Fibroblast of skin of left biceps (primary cell): Measurements from ENCODE around the gene PDPN.
A peak's percentile ranks its signal among the peaks of the same experiment; 100 is the strongest.

Source experiments
- DNase-seq, 2 experiments: peaks; one replicate each; pipeline ENCODE4 v3.0.0-alpha.2; 2013; ENCODE audit warnings: low read depth in 2 of 2

The PDPN gene

DNA sequence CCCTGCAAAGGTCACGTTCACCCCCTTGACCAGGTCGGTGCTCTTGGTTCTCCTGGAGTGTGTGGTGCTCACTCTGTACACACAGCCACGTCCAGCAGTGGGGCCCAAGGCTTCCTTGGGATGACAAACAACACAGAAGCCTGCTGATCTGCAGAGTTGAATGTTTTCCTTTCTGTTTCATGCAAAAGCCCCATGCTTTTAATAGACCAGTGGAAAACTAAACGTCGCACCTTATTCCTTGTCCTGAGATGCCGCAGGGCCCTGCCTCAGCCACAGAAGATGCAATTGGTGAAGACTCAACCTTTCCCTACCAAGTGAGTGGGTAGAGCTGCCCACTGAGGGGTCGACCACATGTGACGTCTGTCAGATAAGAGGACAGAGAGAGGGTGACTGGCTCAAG lies 5.8 kb upstream of the PDPN start:
- DNase-seq = no peak

DNA sequence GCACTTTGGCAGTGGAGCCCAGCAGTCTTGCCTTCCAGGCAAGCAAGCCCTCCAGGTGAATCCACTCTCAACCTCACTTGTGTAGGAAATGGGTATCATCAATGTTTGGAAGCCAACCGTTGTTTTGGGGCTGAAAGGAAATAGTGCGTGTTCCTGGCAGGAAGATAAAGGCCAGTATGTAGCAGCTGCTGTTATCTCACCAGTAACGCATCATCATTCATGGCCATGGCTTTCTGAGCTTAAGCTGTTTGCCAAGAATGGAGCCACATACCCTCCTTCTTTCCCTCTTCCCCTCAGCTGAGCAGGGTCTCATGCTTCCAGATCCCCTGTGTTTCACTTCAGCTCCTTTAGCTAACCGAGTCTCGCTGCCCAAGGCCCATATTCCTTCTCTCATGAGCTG lies 2.2 kb upstream of the PDPN start:
- no peak for DNase-seq

DNA sequence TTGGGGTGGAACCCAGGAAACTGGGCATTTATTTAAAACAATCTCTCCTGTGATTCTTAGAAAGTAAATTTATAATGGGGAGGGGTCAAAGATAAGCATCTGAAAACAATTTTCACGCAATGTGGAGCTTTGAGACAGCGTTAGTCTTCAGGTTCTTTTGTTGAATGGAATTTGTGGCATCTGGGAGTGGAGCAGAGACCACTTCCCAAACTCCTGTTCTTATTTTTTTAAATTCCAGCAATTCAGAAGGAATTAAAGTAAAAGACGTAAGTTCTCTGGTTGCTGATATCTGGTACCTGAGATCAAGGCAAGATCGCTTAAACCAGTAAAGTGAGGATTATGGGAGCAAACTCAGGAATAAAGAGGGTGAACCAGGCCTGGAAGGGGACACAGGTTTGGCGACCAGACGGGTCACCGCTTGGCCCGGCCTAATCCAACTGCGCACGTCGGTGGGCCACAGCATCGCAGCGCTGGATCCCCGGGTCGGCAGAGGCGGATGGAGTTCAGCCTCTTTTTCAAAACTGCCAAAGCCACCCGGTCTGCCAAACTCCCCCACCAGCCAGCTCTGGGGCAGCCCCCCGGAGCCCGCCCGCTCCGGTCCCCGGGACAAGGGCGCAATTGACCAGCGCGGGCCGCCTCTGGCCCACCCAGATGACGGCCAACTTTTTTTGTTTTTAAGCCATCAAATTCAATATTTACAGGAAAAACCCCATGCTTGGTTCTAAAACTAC lies 754 bp upstream of the PDPN start:
- no peak for DNase-seq

DNA sequence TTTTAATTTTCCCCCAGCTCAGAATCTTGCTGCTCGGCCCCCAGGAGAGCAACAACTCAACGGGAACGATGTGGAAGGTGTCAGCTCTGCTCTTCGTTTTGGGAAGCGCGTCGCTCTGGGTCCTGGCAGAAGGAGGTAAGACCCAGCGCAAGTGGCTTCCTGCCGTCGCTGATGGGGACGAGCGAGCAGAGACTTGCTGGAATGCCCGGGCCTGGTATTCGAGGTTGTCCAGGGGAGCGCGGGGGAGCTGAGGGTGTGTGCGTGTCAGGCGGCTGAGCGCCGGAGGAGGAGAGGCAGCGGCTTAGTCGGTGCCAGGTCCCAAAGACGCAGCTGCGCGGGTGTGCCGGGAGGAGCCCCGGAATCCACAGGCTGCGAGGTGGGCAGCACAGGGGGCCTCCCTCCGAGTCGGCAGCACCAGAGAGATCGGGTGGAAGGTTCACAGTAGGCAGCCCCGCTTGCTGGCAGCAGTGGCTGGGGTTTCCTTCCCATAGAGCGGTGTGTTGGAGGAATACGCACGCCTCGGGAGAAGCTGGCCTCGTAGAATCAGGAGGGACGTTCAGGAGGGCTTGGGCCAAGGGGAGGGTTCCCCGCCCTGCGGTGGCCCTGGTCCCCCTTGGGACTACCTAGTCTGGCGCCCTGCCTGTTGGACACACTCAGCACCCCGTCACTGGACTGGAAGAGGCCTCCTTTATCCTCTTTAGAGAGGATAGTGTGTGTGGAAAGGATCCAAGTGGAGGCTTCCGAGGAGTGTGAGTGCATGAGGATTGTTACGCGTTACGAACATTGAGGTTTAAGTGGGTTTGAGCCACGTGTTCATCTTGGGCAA lies 547 bp downstream of the PDPN start:
- no peak for DNase-seq

DNA sequence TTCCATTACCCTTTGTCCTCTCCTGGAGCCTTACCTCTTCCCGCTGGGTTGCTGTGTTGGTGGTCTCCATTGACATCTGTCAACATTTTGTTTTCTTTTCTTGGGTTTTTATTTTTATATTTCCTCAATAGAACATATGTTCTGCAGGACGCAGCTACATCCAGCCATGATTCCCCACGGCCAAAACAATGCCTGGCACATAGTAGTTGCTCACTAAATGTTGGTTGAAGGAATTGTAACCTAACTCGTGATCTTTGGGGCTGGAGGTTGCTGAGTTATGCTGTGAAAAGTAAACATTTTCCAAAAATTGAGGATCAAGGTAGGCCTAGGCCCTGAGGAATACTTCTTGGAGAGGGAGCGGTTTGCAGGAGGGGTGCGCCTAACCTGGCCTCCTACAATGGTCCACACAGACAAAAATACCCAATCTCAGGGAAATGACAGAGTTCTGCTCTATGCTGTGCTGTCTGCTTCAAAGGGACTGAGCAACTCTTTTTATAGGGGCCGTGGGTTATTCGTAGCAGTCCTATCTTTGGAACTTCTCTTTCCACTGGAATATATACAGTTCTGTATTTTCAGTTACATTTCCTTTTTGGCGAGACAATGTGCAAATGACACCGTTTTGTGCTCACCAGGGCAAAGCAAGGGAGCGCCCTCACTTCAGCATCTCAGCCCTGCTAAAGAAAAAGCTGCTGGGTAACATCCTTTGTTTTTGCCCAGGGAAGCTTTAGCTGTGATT lies 1.4 kb downstream of the PDPN start:
- DNase-seq = no peak

DNA sequence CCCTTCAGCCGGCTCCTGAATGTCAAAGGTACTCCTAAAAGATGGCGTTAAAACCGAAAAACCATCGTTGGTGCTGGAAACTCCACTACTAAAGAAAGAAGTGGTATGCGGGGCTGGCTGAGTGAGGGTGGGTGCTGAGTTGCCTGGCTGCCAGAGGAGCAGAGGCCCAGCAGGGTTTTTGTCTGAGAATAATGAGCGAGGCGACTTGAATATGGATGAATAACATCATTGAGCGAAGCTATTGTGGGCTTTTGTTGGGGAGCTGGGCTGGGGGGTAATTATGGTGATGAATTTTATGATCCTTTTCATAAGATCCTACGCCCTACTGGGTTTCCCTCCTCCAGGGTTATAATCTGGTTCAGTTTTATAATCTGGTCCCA lies 2.0 kb downstream of the PDPN start:
- no peak for DNase-seq

DNA sequence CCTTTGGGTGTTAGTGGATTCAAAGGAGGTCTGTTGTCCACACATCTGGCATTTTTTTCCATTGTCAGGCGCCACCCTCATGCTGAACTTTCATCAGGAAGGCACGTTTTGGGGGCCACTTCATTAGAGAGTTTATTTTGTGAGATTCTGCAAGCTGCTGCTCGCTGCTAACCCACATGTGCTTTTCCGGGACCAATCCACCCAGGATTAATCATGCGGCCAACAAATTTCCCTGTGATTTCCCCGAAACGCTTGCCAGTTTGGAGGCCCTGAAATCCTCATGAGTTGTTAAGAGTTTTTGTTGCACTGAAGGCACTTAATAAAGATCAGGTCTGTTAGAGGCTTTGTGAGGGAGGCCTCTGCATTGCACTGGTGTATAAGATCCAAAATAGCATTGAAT lies 2.4 kb downstream of the PDPN start:
- DNase-seq = no peak

DNA sequence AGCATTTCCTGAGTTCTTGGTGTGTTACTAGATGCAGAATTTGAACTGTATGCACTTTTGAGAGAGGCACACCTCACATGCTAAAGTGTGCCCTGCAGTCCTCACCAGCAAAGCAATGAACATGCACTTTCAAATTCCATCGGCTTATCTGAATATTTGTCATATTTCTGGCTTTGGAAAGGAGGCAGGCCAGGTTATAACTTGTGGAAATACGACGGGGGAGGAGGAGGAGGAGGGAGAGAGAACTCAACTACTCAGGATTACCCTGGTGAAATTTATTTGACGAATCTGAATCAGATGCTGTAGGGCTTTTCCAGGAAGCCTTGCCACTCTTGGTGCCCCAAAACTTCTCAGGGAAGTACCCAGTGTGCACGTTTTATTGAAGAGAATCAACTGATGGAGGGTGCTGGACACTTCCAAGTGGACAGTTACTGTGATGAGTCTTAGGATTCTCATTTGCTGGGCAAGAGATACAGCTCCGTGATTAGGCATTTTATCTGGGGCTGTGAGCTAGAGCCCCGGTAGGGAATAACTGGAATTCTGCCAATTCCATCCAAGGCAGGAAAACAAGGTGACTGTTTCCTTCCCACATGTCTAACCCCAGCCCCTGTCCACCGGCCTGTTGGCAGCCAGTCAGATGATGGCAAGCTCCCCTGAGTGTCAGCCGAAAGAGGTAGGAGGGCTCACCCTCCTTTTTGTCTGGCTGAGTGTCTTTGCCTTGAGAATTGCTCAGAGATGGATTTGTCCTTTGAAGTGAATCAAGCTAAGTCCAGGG lies 3.8 kb downstream of the PDPN start:
- DNase-seq = no peak

DNA sequence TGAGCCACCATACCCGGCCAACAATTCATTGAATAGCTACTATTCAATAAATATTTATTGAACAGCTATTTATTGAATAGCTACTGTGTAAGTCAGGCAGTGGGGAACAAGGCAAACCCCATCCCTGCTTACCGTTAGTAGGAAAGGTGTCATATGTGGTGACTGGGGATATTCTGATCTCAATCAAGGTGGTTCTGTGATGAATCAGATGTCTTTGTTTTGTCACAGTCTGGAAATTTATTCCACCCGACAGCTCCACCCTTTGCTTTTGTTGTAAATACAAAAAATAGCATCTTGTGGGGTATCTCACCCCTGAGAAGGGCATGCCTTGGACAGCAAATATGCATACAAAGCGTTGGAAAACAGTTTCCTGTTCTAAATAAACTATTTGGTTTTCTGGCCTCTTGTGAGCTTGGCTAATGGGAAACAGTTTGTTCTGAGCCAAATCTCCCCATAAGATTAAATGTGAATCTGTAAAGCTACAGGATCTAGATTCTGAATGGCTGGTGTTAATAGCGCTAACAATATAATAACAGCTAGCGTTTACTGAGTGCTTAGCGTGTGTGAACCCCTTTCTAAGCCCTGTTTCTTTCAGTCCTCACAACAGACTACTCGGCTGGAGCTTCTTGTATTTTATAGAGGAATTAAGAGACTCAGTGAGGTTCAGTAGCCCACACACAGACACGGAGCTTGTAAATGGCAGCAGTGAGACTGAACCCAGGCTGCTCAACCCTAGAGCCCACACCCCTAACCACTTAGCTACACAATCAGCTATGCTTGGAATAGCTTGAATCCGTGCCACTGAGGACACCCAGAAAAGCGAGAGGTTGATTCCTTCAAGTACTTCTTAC lies 5.5 kb downstream of the PDPN start:
- DNase-seq = no peak

DNA sequence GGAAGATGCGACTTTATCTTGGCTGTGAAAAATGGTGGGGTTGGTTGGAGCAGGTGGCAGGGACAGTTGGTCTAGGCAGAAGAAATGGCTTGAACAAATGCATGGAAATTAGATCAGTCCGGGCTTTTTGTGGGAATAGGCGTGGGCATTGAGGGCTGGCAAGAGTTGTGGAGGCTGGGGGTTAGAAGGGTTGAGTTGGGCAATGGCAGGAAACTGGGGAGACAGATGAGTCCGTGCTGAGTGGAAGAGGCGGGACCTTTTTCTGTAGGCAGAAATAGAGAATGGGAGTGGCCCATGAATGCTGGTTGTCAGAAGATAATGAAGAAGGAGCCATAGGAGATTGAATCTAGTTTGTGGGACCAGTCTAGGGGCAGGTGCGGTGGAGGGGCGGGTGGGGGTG lies 6.9 kb downstream of the PDPN start:
- no peak for DNase-seq

DNA sequence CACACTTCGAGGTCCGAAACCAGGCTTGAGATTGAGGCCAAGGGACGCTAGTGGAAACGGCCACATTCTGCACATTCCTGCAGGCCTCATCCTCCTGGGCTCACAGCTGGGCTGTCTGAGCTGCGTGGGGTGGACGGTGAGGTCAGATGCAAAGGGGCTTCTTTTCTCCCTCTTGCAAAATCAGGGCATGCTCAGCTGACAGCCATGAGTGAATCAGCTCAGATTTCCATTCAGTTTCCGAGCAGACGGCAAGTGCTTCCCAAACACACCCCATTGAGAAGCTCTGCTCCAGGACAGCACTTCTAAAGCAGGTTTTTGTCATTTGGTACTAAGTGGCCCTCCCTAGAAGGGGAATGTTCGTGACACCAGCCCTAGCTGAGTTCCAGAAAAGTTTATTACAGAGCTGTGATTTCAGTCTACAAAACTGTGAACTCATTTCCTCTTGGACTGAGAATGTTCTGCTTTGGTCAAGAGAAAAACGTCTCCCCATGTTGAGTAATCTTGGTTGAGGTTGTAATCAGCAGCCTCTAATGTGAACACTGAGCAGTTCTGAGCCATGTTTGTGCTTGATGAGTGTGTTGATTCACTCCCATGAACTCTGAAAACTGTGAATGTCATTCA lies 10.0 kb downstream of the PDPN start:
- peak; percentile 38 to 49 for DNase-seq

DNA sequence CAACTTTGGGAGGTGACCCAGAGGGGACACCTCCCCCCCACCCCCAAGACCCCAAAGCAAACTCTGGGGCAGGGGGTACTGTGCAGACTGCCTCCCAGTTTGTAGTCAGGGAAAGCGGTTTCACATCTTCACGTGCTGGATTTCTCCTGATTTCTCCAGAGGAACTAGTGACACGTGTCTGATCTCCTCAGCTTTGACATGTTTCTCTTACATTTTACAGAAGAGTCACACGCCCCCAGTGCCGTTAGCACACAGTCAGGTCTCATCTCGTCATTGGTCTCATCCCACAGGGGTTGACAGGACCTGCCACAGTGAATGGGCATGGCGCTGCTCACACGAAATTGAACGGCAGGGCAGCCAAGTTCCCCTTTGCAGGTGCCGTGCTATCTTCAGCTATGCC lies 11.8 kb downstream of the PDPN start:
- DNase-seq = no peak

DNA sequence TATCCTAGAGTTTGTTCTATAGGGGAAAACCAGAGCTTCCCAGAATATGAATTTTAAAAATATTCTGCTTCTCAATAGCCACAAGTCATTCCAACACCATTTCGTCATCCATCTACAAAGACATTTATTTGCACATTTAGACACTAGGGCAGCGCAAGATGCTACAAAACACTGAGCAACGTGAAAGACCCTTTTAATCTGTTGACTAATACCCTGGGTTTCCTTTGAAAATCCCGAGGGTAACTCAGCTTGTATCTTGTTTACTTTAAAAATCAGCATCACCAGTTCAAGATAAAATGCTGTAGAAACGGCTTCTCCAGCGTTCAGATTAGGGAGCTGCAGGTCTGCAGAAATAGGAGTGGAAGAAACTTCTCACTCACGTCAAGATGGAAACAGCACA lies 13.5 kb downstream of the PDPN start:
- no peak for DNase-seq

DNA sequence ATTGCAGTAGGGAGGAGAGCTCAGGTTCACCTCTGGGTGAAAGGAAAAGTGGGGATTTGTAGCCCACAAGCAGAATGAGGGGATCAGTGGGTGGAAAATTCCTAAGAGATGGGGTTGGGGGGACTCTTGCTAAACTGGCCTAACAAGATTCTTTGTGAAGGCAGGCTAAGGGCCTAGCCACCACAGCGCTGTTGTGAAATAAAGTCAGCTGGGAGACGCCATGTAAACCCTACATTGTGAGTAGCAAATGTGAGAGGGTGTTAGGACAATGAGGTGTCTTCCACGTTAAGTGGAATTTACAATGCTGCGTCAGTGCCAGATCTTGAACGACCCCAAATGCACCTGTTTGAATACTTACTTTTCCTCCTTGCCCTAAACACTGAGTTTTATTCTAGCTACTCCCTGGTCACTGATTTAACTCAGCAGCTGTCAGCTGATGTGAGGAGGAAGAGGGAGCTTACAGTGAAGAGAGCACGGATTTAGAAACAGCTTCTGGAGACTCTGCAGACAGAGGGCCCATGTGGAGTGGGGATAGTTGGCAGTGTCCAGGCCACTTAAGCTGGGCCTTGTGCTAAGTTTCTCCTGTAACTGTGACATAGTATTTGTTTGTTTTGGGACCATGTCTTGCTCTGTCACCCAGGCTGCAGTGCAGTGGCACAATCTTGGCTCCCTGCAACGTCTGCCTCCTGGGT lies 17.3 kb downstream of the PDPN start:
- no peak for DNase-seq

DNA sequence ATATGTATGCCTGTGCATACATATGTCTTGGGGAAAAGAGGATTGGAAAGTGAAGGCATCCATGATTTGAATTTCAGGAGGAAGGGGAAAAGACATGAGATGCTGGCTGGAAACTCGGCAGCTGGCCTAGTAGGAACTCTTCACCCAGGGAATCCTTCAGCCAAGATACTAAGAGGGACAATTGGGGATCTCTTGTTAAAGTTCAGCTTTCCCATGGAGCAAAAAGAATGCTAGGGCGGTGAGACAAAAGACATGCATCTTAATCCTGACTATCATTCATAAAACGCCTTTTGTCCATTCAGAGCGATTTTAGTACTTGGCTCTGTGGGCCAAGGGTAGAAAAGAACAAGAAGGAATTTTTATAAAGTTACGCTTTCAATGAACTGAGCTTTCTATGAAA lies 20.5 kb downstream of the PDPN start:
- no peak for DNase-seq

DNA sequence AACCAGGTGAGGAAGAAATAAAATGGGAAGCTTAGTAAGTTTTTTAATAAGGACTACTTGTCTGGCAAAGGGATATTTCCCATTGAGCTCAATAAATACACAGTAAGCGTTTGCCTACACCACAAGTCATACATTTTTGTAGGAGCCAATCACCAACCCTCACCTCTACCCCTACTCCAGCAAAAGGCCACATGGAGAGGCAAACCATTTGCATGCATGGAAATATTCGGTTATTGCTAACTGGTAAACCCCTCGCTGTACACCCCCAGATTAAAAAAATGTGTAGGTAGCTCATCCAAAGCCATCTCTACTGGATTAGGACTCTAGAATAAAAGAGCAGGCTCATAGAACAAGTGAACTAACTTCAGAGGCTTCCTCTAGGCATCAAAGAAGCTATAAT lies 21.1 kb downstream of the PDPN start:
- no peak for DNase-seq

DNA sequence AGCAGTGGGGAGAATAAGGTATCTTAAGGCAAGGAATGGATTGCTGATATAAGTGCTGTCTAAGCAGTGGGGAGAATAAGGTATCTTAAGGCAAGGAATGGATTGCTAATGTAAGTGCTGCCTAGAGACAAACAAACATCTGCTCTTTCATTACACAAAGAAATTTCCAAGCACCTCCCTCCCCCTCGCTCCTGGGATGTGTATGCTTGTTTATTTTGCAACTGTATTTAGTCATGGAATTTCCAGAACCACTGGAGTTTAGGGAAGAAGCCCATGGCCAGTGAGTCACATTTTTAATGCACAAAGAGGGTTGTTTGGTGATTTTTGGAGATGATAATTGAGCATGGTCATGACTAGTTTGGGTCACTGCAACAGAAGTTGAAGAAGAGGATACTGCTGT lies 21.5 kb downstream of the PDPN start:
- no peak for DNase-seq

DNA sequence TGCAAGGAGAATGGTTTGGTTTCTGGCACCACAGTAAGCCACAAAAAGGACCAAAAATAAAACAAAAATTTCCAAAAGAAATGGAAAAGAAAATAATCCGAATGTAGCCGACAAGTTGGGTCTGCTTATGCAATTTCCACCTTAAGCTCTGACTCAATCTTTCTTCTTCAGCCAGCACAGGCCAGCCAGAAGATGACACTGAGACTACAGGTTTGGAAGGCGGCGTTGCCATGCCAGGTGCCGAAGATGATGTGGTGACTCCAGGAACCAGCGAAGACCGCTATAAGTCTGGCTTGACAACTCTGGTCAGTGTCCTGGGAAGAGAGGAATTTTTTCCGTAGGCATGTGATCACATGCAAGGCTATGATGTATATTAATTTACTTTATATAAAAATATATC lies 23.4 kb downstream of the PDPN start:
- no peak for DNase-seq

DNA sequence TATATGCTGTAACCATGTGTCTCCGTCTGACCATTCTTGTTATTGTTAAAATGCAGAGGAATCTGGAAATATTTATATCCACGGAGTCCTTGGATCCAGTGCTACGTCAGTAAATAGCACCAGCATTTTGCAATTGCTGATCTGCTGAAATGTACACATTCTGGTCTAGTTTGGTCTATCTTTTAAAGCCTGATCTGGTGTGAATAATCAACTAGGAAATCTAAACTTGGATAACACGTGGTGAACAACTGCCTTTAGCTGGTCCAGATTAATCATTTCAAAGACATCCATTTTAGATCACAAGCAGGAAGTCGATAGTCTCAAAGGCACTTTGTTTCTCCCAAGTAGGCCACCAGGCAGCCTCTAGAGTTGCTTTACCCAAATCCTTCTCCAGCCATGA lies 32.6 kb downstream of the PDPN start:
- no peak for DNase-seq

DNA sequence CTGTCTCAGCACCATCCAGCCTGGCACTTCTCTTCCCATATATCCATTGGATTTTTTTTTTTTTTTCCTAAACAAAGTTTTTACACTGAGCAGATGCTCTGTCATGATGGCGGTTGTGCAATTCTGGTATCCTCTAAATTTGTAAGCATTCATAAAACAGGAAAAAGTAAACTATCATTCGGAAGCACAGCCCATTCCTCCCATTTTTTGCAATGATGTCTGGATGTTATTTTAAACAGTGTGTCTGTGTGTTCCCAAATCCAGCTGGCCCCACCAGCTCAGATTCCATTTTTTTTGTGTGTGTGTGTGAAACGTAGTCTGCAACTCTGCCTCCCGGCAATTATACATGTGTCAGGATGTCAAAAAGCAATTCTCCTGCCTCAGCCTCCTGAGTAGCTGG lies 33.5 kb downstream of the PDPN start:
- no peak for DNase-seq
